ENCODE results near the gene HSPA12B. TPM values are rescaled to one million over a fixed set of nuclear protein-coding genes. Genes with fewer than 3 reads are reported as not detected.

HSPA12B gene
- total and polyA plus RNA-seq, 2 donors (not counting 3 experiments of a cell fraction or from before 2014, with no cell fraction given), result 3.7 to 6.6 TPM

GRCh38 chr20:3701061-3701998 lies 31.2 kb upstream of the HSPA12B start:
- no peaks in the 10 kb centered on the region for H3K4me1 ChIP-seq (ENCODE audit: control insufficient read depth, extremely low read depth, insufficient read depth, low read length)
- no peak overlapping the region for H3K9ac ChIP-seq (replicated peaks; ENCODE audit: extremely low read depth, insufficient read depth, low read length)
- H3K36me3 ChIP-seq (ENCODE audit: control insufficient read depth in 2 of 2, extremely low read depth in 1 of 2, insufficient read depth in 2 of 2, low read length in 2 of 2), result no peaks in the 10 kb centered on the region
- no peak overlapping the region for H3K4me3 ChIP-seq (replicated peaks in 1 of 3; ENCODE audit: insufficient read depth in 1 of 3, low read depth in 1 of 3, low read length in 3 of 3)
- H3K4me2 ChIP-seq (ENCODE audit: insufficient read depth, low read length), result no peak overlapping the region
- FAIRE-seq, result no peak
- H3K27me3 ChIP-seq (ENCODE audit: control insufficient read depth in 2 of 2, insufficient read depth in 2 of 2, low read length in 2 of 2), result no peaks in the 10 kb centered on the region
- CTCF ChIA-PET, result interaction anchor here (1.2 to 12.6 kb wide), 3 partner anchors 8 to 25 kb away, joined by 5 to 112 read pairs (median 22); no protein-coding TSS in a partner anchor
- H4K20me1 ChIP-seq (replicated peaks; ENCODE audit: control insufficient read depth, extremely low read depth, insufficient read depth, low read length), result no peaks in the 10 kb centered on the region
- no peaks in the 10 kb centered on the region for H3K79me2 ChIP-seq (ENCODE audit: control insufficient read depth, insufficient read depth, low read length)
- intact Hi-C loops (cut with micrococcal nuclease), result no loop called here
- dilution Hi-C loops (cut with MboI; ENCODE audit: extremely low pct_ligation_motif_present, low sequenced_read_pairs), result no loop called here
- no peak overlapping the region for H2AFZ ChIP-seq (ENCODE audit: low read depth, low read length)
- H3K9me3 ChIP-seq (replicated peaks; ENCODE audit: control insufficient read depth, insufficient read depth, low read length), result no peaks in the 10 kb centered on the region
- DNase-seq (ENCODE audit: low read depth, low spot score), result no peak
- no peaks in the 10 kb centered on the region for H3K9me1 ChIP-seq (replicated peaks; ENCODE audit: control insufficient read depth, extremely low read depth, insufficient read depth, low read length)
- no TSS peak for BruUV-seq (replicated peaks)
- POLR2A ChIA-PET, result no interaction called here
- TF ChIP-seq EZH2 (IDR thresholded peaks at IDR 0.05; ENCODE audit: borderline replicate concordance, low read depth, low read length, severe bottlenecking), result no peak
- TF ChIP-seq FOS (IDR thresholded peaks at IDR 0.05; ENCODE audit: borderline replicate concordance, insufficient read depth, low read length), result no peak
- no peak for TF ChIP-seq MAX (IDR thresholded peaks at IDR 0.05; ENCODE audit: insufficient read depth, insufficient read length)
- TF ChIP-seq POLR2AphosphoS5 (IDR thresholded peaks at IDR 0.05; ENCODE audit: insufficient read depth, low read depth, low read length), result no peak
- TF ChIP-seq MYC (IDR thresholded peaks at IDR 0.05; ENCODE audit: low read depth, low read length), result no peak
- TF ChIP-seq POLR2A (IDR thresholded peaks at IDR 0.05; ENCODE audit: low read depth, low read length), result no peak
- no peak for TF ChIP-seq GATA2 (IDR thresholded peaks at IDR 0.05; ENCODE audit: insufficient read depth, insufficient read length, low read depth, low read length)
- no peak for TF ChIP-seq JUN (IDR thresholded peaks at IDR 0.05; ENCODE audit: borderline replicate concordance, insufficient read depth, insufficient read length, low read depth)
- no peak for TF ChIP-seq CTCF (IDR thresholded peaks at IDR 0.05; ENCODE audit: extremely low read depth in 1 of 2, insufficient read depth in 1 of 2, low read depth in 1 of 2, low read length in 2 of 2)
- H3K27ac ChIP-seq (ENCODE audit: insufficient read depth, low read depth, low read length), result no peak overlapping the region
